Measurements from ENCODE around the gene KCNN3. TPM values are rescaled to one million over a fixed set of nuclear protein-coding genes. Genes with fewer than 3 reads are reported as not detected.

Gene KCNN3
- total and polyA plus RNA-seq, 2 of the 13 experiments (the other 11 are each of a cell fraction or from before 2014, with no cell fraction given): not detected

DNA sequence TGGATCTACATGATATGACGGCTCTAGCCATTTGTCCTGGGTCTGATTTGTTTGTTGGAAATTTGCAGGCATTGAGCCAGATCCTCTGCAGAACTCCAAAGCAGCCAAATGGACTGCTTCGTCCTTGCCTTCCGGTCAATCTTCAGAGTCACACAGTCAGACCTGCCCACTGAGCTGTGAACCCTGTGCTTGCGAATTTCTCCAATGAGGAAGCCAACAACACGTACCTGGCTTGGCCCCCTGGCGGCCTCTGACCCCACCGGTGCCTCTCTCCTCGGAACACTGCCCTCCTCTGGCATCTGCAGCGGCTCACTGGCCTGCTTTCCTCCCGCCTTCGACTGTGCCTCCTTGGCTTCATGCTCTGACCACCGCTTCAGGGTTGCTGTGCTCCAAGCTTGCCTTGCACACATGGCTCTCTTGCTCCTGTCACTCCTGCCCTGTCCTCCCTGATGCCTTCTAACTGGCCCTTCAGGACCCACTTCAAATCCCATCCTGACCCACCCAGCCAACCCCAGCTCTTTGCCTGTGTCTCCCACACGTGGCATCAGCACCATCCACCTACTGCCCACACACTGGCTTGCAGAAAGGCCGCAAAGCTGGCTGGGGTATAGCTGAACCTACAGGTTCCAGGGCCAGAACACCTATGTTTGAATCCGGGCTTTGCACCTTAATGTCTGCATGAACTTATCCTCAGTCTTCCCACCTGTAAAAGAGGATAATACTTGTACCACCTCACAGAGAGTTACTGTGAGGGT is 128.2 kb downstream of the KCNN3 start (continued):
- TF ChIP-seq SOX6 (IDR thresholded peaks at IDR 0.05): no peak
- no peak for TF ChIP-seq SOX6 (CRISPR knock-in tag; IDR thresholded peaks at IDR 0.05)
- TF ChIP-seq HNF4G (IDR thresholded peaks at IDR 0.05; ENCODE audit: borderline replicate concordance, low read depth, low read length): no peak
- TF ChIP-seq HNF4G (CRISPR knock-in tag; IDR thresholded peaks at IDR 0.05; ENCODE audit: borderline replicate concordance, low read depth): 0 out of 2 replicates have a peak, but pooled peaks have one; percentile 42
- TF ChIP-seq SPEN (CRISPR knock-in tag; IDR thresholded peaks at IDR 0.05; ENCODE audit: low read depth): peak; percentile 68; the same call in 1 of the 2 replicates
- no peak for TF ChIP-seq ZNF652 (CRISPR knock-in tag; IDR thresholded peaks at IDR 0.05; ENCODE audit: borderline replicate concordance, low read depth)
- TF ChIP-seq ZNF749 (CRISPR knock-in tag; IDR thresholded peaks at IDR 0.05; ENCODE audit: borderline replicate concordance): no peak
- TF ChIP-seq SSRP1 (CRISPR knock-in tag; IDR thresholded peaks at IDR 0.05): no peak
- no peak for TF ChIP-seq ZNF660 (CRISPR knock-in tag; IDR thresholded peaks at IDR 0.05; ENCODE audit: borderline replicate concordance, low read depth)
- TF ChIP-seq CBX5 (CRISPR knock-in tag; IDR thresholded peaks at IDR 0.05; ENCODE audit: borderline replicate concordance): 0 out of 2 replicates have a peak, but pooled peaks have one; percentile 45
- TF ChIP-seq EHMT2 (IDR thresholded peaks at IDR 0.05; ENCODE audit: borderline replicate concordance, low read depth, low read length): no peak
- TF ChIP-seq ZNF563 (CRISPR knock-in tag; IDR thresholded peaks at IDR 0.05): no peak; the same call in 1 of the 2 replicates
- TF ChIP-seq, protein P1, sequence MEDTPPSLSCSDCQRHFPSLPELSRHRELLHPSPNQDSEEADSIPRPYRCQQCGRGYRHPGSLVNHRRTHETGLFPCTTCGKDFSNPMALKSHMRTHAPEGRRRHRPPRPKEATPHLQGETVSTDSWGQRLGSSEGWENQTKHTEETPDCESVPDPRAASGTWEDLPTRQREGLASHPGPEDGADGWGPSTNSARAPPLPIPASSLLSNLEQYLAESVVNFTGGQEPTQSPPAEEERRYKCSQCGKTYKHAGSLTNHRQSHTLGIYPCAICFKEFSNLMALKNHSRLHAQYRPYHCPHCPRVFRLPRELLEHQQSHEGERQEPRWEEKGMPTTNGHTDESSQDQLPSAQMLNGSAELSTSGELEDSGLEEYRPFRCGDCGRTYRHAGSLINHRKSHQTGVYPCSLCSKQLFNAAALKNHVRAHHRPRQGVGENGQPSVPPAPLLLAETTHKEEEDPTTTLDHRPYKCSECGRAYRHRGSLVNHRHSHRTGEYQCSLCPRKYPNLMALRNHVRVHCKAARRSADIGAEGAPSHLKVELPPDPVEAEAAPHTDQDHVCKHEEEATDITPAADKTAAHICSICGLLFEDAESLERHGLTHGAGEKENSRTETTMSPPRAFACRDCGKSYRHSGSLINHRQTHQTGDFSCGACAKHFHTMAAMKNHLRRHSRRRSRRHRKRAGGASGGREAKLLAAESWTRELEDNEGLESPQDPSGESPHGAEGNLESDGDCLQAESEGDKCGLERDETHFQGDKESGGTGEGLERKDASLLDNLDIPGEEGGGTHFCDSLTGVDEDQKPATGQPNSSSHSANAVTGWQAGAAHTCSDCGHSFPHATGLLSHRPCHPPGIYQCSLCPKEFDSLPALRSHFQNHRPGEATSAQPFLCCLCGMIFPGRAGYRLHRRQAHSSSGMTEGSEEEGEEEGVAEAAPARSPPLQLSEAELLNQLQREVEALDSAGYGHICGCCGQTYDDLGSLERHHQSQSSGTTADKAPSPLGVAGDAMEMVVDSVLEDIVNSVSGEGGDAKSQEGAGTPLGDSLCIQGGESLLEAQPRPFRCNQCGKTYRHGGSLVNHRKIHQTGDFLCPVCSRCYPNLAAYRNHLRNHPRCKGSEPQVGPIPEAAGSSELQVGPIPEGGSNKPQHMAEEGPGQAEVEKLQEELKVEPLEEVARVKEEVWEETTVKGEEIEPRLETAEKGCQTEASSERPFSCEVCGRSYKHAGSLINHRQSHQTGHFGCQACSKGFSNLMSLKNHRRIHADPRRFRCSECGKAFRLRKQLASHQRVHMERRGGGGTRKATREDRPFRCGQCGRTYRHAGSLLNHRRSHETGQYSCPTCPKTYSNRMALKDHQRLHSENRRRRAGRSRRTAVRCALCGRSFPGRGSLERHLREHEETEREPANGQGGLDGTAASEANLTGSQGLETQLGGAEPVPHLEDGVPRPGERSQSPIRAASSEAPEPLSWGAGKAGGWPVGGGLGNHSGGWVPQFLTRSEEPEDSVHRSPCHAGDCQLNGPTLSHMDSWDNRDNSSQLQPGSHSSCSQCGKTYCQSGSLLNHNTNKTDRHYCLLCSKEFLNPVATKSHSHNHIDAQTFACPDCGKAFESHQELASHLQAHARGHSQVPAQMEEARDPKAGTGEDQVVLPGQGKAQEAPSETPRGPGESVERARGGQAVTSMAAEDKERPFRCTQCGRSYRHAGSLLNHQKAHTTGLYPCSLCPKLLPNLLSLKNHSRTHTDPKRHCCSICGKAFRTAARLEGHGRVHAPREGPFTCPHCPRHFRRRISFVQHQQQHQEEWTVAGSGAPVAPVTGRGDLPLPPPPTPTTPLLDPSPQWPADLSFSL (CRISPR knock-in tag; IDR thresholded peaks at IDR 0.05): peak; percentile 59; the same call in 1 of the 2 replicates
- no peak for TF ChIP-seq CHD4 (IDR thresholded peaks at IDR 0.05; ENCODE audit: borderline replicate concordance, low read length)
- TF ChIP-seq, protein P2, sequence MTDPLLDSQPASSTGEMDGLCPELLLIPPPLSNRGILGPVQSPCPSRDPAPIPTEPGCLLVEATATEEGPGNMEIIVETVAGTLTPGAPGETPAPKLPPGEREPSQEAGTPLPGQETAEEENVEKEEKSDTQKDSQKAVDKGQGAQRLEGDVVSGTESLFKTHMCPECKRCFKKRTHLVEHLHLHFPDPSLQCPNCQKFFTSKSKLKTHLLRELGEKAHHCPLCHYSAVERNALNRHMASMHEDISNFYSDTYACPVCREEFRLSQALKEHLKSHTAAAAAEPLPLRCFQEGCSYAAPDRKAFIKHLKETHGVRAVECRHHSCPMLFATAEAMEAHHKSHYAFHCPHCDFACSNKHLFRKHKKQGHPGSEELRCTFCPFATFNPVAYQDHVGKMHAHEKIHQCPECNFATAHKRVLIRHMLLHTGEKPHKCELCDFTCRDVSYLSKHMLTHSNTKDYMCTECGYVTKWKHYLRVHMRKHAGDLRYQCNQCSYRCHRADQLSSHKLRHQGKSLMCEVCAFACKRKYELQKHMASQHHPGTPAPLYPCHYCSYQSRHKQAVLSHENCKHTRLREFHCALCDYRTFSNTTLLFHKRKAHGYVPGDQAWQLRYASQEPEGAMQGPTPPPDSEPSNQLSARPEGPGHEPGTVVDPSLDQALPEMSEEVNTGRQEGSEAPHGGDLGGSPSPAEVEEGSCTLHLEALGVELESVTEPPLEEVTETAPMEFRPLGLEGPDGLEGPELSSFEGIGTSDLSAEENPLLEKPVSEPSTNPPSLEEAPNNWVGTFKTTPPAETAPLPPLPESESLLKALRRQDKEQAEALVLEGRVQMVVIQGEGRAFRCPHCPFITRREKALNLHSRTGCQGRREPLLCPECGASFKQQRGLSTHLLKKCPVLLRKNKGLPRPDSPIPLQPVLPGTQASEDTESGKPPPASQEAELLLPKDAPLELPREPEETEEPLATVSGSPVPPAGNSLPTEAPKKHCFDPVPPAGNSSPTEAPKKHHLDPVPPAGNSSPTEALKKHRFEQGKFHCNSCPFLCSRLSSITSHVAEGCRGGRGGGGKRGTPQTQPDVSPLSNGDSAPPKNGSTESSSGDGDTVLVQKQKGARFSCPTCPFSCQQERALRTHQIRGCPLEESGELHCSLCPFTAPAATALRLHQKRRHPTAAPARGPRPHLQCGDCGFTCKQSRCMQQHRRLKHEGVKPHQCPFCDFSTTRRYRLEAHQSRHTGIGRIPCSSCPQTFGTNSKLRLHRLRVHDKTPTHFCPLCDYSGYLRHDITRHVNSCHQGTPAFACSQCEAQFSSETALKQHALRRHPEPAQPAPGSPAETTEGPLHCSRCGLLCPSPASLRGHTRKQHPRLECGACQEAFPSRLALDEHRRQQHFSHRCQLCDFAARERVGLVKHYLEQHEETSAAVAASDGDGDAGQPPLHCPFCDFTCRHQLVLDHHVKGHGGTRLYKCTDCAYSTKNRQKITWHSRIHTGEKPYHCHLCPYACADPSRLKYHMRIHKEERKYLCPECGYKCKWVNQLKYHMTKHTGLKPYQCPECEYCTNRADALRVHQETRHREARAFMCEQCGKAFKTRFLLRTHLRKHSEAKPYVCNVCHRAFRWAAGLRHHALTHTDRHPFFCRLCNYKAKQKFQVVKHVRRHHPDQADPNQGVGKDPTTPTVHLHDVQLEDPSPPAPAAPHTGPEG (CRISPR knock-in tag; IDR thresholded peaks at IDR 0.05): no peak
- peak; percentile 40; the same call in 1 of the 2 replicates for TF ChIP-seq RARA (CRISPR knock-in tag; IDR thresholded peaks at IDR 0.05)

Measured in HepG2 (cell line).